ENCODE results near the gene RNF186.
"Not testable (repeated sequence)": the region's sequence is repeated elsewhere in the genome, so short reads cannot be mapped to it uniquely, and the experiment has no call there.

RNF186 gene

DNA sequence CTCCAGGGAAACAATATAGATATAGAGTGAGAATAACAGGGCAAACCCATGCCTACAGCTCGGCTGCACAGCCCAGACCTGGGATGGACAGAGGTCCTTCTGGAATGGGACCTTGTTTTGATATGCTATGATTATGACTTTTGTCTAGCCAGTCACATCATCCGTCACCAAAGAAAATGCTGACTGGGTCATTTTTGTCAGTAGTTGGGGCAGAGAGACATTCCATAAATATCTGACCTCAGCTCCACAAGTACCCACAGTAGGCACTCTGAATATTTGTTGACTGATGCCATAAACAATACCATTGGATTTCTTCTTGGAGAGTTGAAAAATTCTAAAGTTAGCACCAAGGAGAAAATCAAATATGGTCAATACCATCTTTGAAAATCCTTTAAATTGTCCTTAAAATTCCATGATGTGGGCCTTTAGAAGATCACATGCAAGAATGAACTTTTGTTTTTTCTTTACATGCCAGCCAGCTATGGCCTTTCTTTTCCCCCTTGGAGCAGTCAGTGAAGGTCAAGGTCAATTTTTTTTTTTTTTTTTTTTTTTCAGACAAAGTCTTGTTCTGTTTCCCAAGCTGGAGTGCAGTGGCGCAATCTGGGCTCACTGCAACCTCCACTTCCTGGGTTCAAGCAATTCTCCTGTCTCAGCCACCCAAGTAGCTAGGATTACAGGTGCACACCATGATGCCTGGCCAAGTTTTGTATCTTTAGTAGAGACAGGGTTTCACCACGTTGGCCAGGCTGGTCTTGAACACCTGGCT, 22.7 kb downstream of the RNF186 start:
- DNase-seq: no peak

DNA sequence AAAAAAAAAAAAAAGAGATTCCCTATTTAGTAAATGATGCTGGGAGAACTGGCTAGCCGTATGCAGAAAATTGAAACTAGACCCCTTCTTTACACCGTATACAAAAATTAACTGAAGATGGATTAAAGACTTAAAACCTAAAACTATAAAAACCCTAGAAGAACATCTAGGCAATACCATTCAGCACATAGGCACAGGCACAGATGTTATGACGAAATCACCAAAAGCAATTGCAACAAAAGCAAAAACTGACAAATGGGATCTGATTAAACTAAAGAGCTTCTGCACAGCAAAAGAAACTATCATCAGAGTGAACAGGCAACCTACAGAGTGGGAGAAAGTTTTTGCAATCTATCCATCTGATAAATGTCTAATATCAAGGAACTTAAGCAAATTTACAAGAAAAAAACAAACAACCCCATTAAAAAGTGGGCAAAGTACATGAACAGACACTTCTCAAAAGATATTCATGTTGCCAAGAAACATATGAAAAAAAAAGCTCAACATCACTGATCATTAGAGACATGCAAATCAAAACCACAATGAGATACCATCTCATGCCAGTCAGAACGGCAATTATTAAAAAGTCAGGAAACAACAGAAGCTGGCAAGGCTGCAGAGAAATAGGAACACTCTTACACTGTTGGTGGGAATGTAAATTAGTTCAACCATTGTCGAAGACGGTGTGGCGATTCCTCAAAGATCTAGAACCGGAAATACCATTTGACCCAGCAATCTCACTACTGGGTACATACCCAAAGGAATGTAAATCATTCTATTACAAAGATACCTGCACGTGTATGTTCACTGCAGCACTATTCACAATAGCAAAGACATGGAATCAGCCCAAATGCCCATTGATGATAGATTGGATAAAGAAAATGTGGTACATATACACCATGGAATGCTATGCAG, 24.8 kb downstream of the RNF186 start:
- not testable (repeated sequence) for DNase-seq

DNA sequence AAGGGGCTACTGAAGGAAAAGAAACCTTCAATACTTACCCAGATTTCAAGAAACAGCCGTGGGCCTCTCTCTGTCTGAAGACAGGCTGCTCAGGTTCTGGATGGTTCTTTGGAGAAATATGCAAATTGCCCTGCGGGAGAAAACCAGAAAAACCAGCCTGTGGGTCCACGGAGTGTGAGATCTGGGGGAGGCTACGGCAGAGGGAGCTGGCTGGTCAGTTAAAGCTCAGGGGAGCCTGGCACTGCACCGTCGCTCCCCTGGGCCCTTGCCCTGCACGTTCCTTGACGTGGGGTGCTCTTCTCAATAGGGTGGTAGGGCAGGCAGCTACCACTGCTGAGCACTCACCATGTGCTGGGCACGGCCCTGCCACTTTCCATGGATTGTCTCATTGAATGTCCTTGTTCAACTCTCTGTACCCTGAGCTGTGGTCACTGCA, 28.1 kb downstream of the RNF186 start:
- DNase-seq: no peak

DNA sequence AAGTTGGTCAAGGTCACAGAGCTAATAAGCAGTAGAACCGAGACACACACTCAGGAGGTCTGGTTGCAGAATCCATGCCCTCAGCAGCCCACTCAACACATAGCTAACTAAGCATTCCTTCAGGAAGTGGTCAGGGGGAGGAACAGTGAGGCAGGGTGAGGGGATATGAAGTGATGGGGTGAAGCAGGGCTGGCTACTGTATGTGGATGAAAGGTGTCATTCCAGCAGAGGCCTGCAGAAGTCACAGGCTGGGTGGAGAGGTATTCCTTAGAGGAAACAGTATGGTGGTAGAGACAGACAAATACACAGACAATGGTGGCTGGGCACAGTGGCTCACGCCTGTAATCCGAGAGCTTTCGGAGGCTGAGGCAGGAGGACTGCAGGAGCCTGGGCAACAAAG, 29.4 kb downstream of the RNF186 start:
- no peak for DNase-seq

DNA sequence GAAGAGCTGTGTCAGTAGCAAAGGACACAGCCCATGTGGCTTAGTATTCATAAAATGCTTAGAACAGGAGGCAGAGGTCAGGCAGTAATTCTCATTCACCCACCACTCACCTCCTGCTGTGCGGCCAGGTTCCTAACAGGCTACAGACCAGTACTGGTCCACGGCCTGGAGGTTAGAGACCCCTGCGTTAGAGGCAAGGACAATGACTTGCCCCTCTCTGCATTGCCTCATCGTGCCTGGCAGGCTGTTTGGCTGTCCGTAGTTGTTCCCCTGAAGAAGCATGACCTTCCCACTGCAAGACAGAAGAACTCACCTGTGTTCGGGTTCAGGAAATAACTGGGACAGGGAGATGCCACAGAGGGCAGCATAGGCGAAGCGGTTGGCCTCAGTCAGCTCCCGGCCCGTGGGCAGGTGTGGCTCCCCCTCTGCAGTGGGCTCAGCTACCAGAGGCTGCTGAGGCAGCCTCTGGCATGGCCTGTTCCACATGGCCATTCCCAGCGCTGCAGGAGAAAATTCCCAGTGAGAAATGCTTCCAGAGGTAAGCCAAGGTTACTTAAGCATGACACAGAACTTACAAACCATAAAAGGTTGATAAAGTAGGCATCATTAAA, 34.7 kb downstream of the RNF186 start:
- no peak for DNase-seq

DNA sequence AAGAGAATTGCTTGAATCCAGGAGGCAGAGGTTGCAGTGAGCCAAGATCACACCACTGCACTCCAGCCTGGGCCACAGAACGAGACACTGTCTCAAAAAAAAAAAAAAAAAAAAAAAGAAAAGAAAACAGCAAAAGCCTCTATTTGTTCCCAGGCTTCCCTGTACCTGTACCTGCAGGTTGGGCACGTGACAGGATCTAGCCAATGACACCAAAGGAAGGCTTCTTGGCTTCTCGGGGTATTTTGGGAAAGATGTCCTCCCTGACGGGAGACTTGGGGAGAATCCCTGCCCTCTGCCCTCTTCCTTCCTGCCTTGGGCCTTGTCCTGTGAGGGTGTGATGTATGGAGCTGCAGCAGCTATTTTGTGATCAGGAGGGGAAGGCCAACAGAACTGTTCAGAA, 38.1 kb downstream of the RNF186 start:
- DNase-seq: no peak

DNA sequence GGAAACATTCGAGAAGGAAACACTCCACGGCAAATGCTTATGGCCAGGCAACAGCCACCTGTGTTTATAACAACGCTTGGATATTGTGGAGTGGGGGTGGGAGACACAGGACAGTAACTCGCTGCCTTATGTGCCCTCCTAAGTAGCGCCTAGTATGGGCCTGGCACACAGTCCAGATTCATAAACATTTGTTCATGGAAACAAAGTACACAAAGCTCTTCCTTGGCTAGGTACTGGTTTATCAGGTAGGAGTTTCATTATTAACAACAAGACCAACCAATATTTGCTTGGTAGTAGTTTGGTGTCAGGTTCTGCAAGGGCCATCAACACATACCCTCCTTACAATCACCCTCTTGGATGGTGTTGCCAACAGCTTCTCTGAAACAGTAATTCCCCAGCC, 38.8 kb downstream of the RNF186 start:
- no peak for DNase-seq

DNA sequence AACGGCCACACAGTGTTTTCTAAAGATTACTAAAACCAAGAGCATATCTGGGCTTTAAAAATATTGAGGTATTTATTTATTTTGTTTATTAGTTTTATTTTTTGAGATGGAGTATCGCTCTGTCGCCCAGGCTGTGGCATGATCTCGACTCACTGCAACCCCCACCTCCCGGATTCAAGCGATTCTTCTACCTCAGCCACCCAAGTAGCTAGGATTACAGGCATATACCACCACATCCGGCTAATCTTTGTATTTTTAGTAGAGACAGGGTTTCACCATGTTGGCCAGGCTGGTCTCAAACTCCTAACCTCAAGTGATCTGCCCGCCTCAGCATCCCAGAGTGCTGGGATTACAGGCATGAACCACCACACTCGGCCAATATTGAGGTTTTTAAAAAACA, 39.3 kb downstream of the RNF186 start:
- DNase-seq: no peak

DNA sequence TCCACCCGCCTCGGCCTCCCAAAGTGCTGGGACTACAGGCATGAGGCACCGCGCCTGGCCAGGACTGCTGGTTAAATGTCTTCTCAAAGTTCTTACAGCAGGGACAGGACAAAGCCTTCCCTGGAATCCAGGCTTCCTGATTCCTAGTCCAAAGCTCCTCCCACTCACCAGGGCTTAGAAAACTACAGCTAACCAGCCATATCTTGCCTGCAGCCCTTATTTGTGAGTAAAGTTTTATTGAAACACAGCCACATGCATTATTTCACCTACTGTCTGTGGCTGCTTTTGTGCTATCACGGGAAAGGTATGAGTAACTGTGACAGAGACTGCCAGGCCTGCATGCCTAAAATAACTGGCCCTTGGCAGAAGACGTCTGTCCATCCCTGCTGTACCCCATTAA, 39.8 kb downstream of the RNF186 start:
- no peak for DNase-seq

DNA sequence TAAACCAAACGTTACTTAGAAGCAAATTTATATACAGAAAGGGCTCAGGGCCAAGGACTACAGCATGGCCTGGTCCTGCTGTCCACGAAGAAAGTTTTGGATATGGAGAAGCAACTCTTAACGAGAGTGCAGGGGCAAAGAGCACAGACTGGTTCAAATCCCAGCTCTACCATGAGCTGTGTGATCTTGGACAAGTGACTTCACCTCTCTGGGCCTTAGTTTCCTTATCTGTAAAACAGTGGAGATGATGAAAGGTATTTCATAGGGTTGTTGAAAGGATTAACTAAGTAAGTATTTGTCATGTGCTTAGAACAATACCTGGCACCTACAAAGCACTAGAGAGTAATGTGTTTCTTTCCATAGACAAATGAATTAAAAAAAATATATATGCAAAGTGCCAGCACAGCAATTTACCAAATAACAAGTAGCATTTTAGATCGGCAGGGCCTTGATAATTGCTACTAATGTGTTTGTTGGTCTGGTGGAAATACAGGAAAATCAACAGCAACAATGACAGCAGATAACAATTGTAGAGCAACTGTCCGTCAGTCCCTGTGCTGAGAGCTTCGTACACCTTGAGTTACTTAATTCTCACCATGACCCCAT, 40.8 kb downstream of the RNF186 start:
- DNase-seq: no peak

DNA sequence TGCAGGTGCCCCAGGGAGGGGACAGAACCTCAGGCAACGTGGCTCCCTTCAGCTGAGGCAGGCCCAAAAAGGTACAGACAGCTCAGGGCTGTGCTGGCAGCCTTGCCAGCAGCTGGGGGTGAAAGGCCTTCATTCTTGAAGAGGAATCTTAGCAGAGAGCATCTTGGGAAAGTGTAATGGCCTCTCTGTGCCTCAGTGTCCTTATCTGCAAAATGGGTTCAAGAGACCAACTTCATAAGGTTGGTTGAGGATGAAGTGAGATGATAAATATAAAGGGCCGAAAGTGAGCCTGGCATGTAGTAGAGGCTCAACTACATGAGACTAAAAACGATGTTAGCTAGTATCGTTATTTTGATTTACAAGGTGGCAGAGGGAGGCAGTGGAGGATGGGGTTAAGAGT, 41.6 kb downstream of the RNF186 start:
- DNase-seq: no peak

DNA sequence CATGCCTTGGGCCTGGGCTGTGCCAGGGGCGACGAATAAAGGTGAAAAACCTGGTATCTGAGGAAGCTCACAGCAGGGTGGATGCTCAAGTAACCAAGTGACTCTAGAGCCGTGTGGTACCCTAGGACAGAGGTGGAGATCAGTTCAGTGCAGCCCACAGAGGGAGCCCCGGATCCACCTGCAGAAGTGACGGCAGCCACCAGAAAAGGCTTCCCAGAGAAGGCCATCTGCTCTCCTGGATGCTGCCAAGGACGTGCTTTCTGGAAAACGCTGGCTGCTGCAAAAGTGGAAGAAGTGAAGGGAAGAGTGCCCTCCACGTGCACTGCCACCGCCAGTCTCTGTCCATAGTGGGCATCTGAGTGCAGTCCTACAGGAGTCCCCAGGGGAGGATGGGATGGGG, 43.0 kb downstream of the RNF186 start:
- DNase-seq: no peak

DNA sequence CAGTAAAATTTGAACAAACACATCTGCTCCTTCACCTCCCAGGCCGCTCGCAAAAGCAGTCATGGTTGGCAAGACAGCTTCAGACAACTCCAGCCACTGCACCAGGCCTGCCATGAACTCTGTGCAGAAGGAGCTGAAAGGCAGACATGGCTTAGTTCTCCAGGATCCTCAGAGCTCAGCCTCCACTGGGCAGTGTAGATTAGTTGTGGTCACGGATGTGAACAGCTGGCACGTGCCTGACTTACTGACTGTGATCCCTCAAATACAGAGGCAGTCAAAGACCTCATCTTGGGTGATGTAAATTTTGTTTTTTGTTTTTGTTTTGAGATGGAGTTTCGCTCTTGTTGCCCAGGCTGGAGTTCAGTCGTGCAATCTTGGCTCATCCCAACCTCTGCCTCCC, 43.7 kb downstream of the RNF186 start:
- DNase-seq: no peak

DNA sequence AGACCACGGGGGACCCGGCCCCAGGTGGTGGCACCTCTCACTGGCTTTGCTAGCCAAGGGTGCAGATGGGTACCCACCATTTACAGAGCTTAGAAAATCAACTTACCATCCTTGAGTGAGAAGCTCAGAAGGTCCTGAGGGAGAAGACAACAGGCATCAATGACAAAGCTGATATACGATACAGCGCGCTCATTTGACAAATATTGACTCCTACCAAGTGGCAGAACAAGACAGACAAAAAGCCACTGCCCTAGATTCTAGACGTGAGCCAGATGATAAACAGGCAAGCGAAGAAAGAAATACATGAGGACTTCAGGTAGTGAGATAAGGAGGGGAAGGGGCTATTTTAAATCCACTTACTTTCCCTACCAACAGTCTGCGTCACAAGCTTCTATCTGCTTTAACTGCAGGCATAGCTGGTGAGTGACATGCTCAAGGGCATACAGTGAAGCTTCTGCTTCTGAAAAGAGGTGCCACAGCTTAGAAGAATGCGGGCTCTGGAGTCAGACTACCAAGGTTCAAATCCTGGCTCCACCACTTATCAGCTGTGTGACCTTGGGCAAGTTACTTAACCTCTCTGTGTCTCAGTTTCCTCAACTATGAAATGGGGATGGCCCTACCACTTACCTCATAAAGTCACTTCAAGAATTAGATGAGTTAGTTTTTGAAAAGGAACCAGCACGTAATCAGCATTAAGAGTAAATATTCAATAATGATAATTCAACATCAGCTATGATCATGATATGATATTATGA, 44.5 kb downstream of the RNF186 start:
- DNase-seq: no peak

DNA sequence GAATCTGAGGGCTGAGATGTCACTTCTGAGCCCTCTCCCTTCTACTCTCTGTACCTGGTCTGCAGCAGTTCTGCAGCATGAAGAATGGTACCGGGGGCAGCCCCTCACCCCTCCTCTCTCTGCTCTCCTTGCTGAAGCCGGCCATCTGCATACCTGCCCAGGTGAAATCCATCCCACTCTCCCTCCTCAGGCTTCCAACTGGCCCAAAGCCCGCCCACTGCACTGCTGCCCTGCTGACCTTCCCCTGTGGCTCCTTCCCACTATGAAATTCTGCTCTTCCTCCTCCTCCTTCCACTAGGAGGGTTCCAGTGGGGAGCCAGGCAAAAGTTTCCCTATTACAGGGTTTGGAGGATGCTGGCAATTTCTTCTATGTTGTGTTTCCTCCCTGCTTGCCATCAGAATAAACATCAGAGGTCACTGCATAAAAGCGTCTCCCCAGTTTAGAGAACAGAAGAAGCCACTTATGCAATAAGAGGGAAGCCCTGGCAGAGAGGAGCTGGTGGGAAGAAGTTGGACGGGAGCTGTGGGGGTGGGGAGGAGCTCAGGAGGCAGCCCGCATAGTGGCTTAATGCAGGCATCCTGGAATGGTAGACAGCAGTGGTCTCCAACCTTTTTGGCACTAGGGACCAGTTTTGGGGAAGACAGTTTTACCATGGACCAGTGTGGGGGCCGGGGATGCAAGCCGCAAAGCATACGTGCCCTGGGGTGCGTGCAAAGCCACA, 45.7 kb downstream of the RNF186 start:
- no peak for DNase-seq

DNA sequence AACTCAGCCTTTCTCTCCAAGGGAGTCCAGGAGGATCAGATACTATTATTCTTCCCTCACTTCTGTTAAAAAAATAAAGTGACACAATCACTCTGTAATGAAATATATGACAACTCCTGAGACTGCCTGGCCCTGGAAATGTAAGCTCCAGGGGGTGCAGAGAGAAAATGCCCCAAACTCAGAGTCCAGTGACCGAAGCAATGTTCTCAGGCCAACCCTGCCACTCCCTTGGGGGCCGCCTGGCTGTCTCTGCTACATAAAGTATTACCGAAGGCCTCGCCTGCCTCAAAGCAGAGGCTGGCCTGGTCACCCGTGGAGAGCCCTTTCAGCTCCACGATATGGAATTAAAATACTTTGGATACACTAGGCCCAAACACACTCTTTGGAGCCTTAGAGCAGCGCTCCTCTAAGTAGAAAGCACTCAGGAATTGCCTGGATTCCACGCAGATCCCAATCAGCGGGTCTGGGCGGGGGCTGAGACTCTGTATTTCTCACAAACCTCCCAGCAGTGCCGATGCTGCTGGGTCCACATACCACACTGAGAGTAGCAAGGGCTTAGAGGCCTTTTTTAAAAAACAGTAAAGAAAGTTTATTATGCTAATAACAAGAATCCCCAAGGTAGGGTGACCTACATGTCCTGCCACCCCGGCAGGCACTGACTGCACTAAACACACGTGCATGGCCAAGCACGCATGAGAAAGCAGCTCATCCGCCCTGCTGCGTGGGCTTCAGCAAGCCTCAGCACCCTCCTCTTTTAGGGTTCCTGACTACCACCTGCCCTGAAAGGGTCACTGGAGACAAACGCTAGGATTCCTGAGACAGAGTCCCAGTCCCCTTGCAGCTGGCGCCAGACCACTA, 46.5 kb downstream of the RNF186 start:
- no peak for DNase-seq

DNA sequence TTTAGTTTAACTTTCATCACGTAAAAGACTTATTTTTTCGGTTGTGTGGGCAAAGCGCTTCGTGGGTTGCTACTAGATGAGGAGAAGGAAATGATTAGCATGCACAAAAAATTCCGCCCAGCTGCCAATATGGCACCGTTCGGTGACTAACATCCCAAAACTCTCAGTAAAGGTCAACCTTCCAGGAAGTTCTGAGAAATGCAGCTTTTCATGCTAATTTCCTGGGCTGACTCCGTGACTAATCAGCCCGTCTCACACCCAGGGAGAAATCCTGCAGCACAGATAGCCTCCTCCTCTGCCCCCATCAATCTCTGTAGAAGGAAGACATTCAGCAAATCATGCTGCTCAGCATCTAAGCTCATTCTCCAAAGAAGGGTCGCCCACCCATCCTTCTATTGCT, 49.5 kb downstream of the RNF186 start:
- no peak for DNase-seq

DNA sequence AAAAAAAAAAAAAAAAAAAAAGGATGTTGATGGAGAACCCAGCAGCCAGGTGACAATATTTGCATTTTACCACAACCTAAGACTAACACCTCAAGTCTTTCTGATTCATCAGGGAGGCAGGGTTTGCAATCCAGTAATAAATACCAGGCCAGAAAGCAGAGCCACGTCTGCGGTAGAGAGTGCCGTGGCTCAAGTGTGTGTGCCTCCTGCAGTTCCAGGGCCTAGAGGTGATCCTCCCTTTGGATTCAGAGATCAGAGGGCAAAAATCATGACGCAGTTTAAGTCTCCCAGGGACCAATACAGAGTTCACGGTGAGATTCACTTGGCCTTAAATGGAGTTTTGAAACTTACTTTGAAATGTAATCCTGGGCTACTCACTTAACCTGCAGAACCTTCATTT, 50.2 kb downstream of the RNF186 start:
- DNase-seq: no peak

Measured in activated CD8-positive, alpha-beta memory T cell treated with anti-CD3 and anti-CD28 coated beads, Interleukin-2, amount 50 U/mL, for 4 hours (primary cell).